Endodermal cell (in vitro differentiated cells): ENCODE results near the gene ANKMY1. TPM values are rescaled to one million over a fixed set of nuclear protein-coding genes. Genes with fewer than 3 reads are reported as not detected.
"Not testable (repeated sequence)": the region's sequence is repeated elsewhere in the genome, so short reads cannot be mapped to it uniquely, and the experiment has no call there.

ENCODE experiments used
- DNase-seq: peaks from one replicate; pipeline ENCODE4 v3.0.0-alpha.2; 2017
- H3K27ac ChIP-seq: 2 replicates; pipeline ENCODE4 v1.5.1; 2013; ENCODE audit warnings: mild to moderate bottlenecking, low read depth, low read length, moderate library complexity
- H3K27me3 ChIP-seq: 2 replicates; pipeline ENCODE4 v1.6.1; 2013; ENCODE audit warnings: mild to moderate bottlenecking, low read length, moderate library complexity; ENCODE audit not compliant: insufficient read depth, control insufficient read depth, poor library complexity, severe bottlenecking
- H3K36me3 ChIP-seq: 2 replicates; pipeline ENCODE4 v1.7.0; 2013; ENCODE audit warnings: mild to moderate bottlenecking, low read length, moderate library complexity; ENCODE audit not compliant: control insufficient read depth, insufficient read depth
- H3K4me1 ChIP-seq: one replicate; pipeline ENCODE4 v1.7.0; 2013; ENCODE audit warnings: low read length; ENCODE audit not compliant: control insufficient read depth, insufficient read depth
- H3K4me3 ChIP-seq: 2 replicates; pipeline ENCODE4 v1.5.1; 2013; ENCODE audit warnings: mild to moderate bottlenecking, low read length, moderate library complexity
- H3K9ac ChIP-seq: 2 replicates; pipeline ENCODE4 v1.6.1; 2013; ENCODE audit warnings: mild to moderate bottlenecking, low read length, moderate library complexity; ENCODE audit not compliant: poor library complexity, severe bottlenecking; ENCODE audit errors: extremely low read depth
- H3K9me3 ChIP-seq: 2 replicates; pipeline ENCODE4 v1.6.1; 2013; ENCODE audit warnings: mild to moderate bottlenecking, low read length, moderate library complexity; ENCODE audit not compliant: control insufficient read depth
- H3K27ac Mint-ChIP-seq: 2 replicates; pipeline ENCODE4 v1.8.0; 2020; ENCODE audit warnings: mixed read lengths
- H3K27me3 Mint-ChIP-seq: 2 replicates; pipeline ENCODE4 v1.8.0; 2021; ENCODE audit warnings: mild to moderate bottlenecking, mixed read lengths; ENCODE audit not compliant: insufficient read depth
- H3K36me3 Mint-ChIP-seq: 2 replicates; pipeline ENCODE4 v1.8.0; 2020; ENCODE audit warnings: low read depth, mixed read lengths
- H3K4me1 Mint-ChIP-seq: 2 replicates; pipeline ENCODE4 v1.8.0; 2020; ENCODE audit warnings: mixed read lengths
- H3K4me3 Mint-ChIP-seq: 2 replicates; pipeline ENCODE4 v1.8.0; 2020; ENCODE audit warnings: mild to moderate bottlenecking, moderate library complexity, mixed read lengths
- H3K9me3 Mint-ChIP-seq: 2 replicates; pipeline ENCODE4 v1.8.0; 2020; ENCODE audit warnings: mild to moderate bottlenecking, mixed read lengths
- CTCF ChIP-seq: fragments of 200-600 bp; sonication (generic); conservative IDR thresholded peaks from 2 replicates; pipeline ENCODE4 v1.5.0; 2021; ENCODE audit warnings: antibody characterized with exemption, mild to moderate bottlenecking
- WGBS, 2 experiments: methylation state at CpG; one replicate each; pipeline versions ENCODE4 v1.1.5 to v1.1.7; 2013; ENCODE audit warnings: missing lambda C conversion rate in 2 of 2, mixed read lengths in 1 of 2; ENCODE audit not compliant: insufficient coverage in 1 of 2, insufficient read length in 1 of 2; 5-methylcytosine and 5-hydroxymethylcytosine counted together
- total RNA-seq, 2 donors: library from RNA; stranded (reverse); fragmentation: NEBNext Ultra II Directional in 1 of 2; extraction: Animal tissue kit (Norgen Biotek cat#: 25700) in 1 of 2; gene quantifications; 2 replicates in 1 of 2; 3 replicates in 1 of 2; pipeline ENCODE4 v1.2.1, GENCODE V29; 2021

Gene ANKMY1
- total RNA-seq, 2 donors from 2014 or later: 7.4 to 13.3 TPM

- Mint-ChIP-seq H3K4me3 (no peak overlapping the region), H3K27ac (no peak overlapping the region), H3K36me3 (peaks cover 37% of the 10 kb centered on the region), H3K4me1 (no peaks in the 10 kb centered on the region), H3K9me3 (peaks cover 28% of the 10 kb centered on the region), H3K27me3 (peaks cover 3% of the 10 kb centered on the region)
- peaks cover 21% of the 10 kb centered on the region for H3K9me3 ChIP-seq
- no peaks in the 10 kb centered on the region for H3K27me3 ChIP-seq
- H3K9ac ChIP-seq: no peak overlapping the region
- WGBS, 2 experiments: 0% methylated on average over 1 of the region's 1 CpG; no CpG with 5 or more reads in 1 of the 2 experiments
- TF ChIP-seq CTCF: no peak
- peaks cover 20% of the 10 kb centered on the region for H3K36me3 ChIP-seq
- no peaks in the 10 kb centered on the region for H3K4me1 ChIP-seq
- no peak overlapping the region for H3K27ac ChIP-seq
- no peak for DNase-seq
- no peak overlapping the region for H3K4me3 ChIP-seq
These were observed 6.0 kb downstream of the ANKMY1 start for GRCh38 chr2:240551811-240552210.

GRCh38 chr2:240551288-240551687, 6.5 kb downstream of the ANKMY1 start:
- Histone ChIP-seq H3K27ac (no peak overlapping the region), H3K4me1 (no peaks in the 10 kb centered on the region), H3K9me3 (peaks cover 21% of the 10 kb centered on the region), H3K4me3 (no peak overlapping the region), H3K36me3 (peaks cover 20% of the 10 kb centered on the region), H3K9ac (no peak overlapping the region), H3K27me3 (no peaks in the 10 kb centered on the region)
- Mint-ChIP-seq H3K27me3 (no peaks in the 10 kb centered on the region), H3K4me1 (no peaks in the 10 kb centered on the region), H3K36me3 (peaks cover 37% of the 10 kb centered on the region), H3K9me3 (peaks cover 30% of the 10 kb centered on the region), H3K27ac (no peak overlapping the region), H3K4me3 (no peak overlapping the region)
- WGBS, 2 experiments: 97 to 100% methylated on average over 4 of the region's 4 CpGs
- TF ChIP-seq CTCF: no peak
- DNase-seq: no peak

GRCh38 chr2:240539906-240540305, 17.9 kb downstream of the ANKMY1 start:
- H3K4me3 Mint-ChIP-seq: no peak overlapping the region
- H3K27ac Mint-ChIP-seq: no peak overlapping the region
- H3K36me3 ChIP-seq: peaks cover 23% of the 10 kb centered on the region
- TF ChIP-seq CTCF: no peak
- no peaks in the 10 kb centered on the region for H3K27me3 ChIP-seq
- peaks cover 48% of the 10 kb centered on the region for H3K9me3 Mint-ChIP-seq
- H3K4me1 Mint-ChIP-seq: peaks cover 11% of the 10 kb centered on the region
- H3K9ac ChIP-seq: no peak overlapping the region
- H3K4me1 ChIP-seq: peaks cover 3% of the 10 kb centered on the region
- no peaks in the 10 kb centered on the region for H3K27me3 Mint-ChIP-seq
- peaks cover 33% of the 10 kb centered on the region for H3K9me3 ChIP-seq
- H3K36me3 Mint-ChIP-seq: peaks cover 56% of the 10 kb centered on the region
- no peak overlapping the region for H3K27ac ChIP-seq
- H3K4me3 ChIP-seq: no peak overlapping the region
- no peak for DNase-seq

- not testable (repeated sequence) for H3K4me3 Mint-ChIP-seq, H3K4me1 ChIP-seq, H3K27me3 ChIP-seq, H3K27ac Mint-ChIP-seq, H3K27ac ChIP-seq, H3K4me3 ChIP-seq, H3K27me3 Mint-ChIP-seq, H3K9ac ChIP-seq
- H3K4me1 Mint-ChIP-seq: peaks cover 11% of the 10 kb centered on the region
- DNase-seq: peak; percentile 22
- H3K36me3 ChIP-seq: peaks cover 23% of the 10 kb centered on the region
- H3K9me3 Mint-ChIP-seq: peaks cover 47% of the 10 kb centered on the region
- H3K36me3 Mint-ChIP-seq: peaks cover 59% of the 10 kb centered on the region
- peaks cover 35% of the 10 kb centered on the region for H3K9me3 ChIP-seq
- WGBS, 2 experiments: 95 to 96% methylated on average over 16 to 17 of the region's 17 CpGs
These were observed 18.7 kb downstream of the ANKMY1 start for GRCh38 chr2:240539101-240539500.
